Neural cell (in vitro differentiated cells): ENCODE data around the gene PGM2L1. TPM values are rescaled to one million over a fixed set of nuclear protein-coding genes. Genes with fewer than 3 reads are reported as not detected.

Experiments
- H2AFZ ChIP-seq: fragments of 200-600, 300-800 bp; sonication (generic), shearing (Covaris generic); 2 replicates; pipeline ENCODE4 v1.6.0; 2014; ENCODE audit warnings: low read depth, mild to moderate bottlenecking, antibody characterized with exemption, low read length, moderate library complexity
- H3F3A ChIP-seq: fragments of 200-600 bp; shearing (Covaris generic); 2 replicates; pipeline ENCODE4 v1.6.1; 2016; ENCODE audit warnings: mild to moderate bottlenecking, moderate library complexity, mixed read lengths, antibody characterized with exemption, low read length; ENCODE audit not compliant: insufficient read depth, poor library complexity, severe bottlenecking
- H3K27ac ChIP-seq: fragments of 200-600, 300-800 bp; sonication (generic), shearing (Covaris generic); 2 replicates; pipeline ENCODE4 v1.5.1; 2014; ENCODE audit warnings: mild to moderate bottlenecking, low read length, moderate library complexity
- H3K27me3 ChIP-seq: fragments of 300-800, 200-600 bp; sonication (generic), shearing (Covaris generic); 2 replicates; pipeline ENCODE4 v1.6.0; 2014; ENCODE audit warnings: mild to moderate bottlenecking, low read depth, low read length, moderate library complexity; ENCODE audit not compliant: insufficient read depth
- H3K36me3 ChIP-seq: fragments of 300-800, 200-600 bp; sonication (generic), shearing (Covaris generic); 2 replicates; pipeline ENCODE4 v1.5.1; 2014; ENCODE audit warnings: mild to moderate bottlenecking, antibody characterized with exemption, low read length, moderate library complexity; ENCODE audit not compliant: insufficient read depth
- H3K4me2 ChIP-seq: fragments of 300-800, 200-600 bp; sonication (generic), shearing (Covaris generic); 2 replicates; pipeline ENCODE4 v1.6.0; 2014; ENCODE audit warnings: mild to moderate bottlenecking, low read length
- H3K4me3 ChIP-seq: fragments of 300-800, 200-600 bp; sonication (generic), shearing (Covaris generic); 2 replicates; pipeline ENCODE4 v1.5.1; 2014; ENCODE audit warnings: mild to moderate bottlenecking, low read length, moderate library complexity
- H3K79me2 ChIP-seq: fragments of 200-600 bp; shearing (Covaris generic); replicated peaks from 2 replicates; pipeline ENCODE4 v1.6.0; 2014; ENCODE audit warnings: mild to moderate bottlenecking, low read length, moderate library complexity; ENCODE audit not compliant: insufficient read depth
- H3K9ac ChIP-seq: fragments of 300-800, 200-600 bp; sonication (generic), shearing (Covaris generic); 2 replicates; pipeline ENCODE4 v1.6.1; 2016; ENCODE audit warnings: mild to moderate bottlenecking, low read length, mixed read lengths
- H3K9me2 ChIP-seq: fragments of 200-600 bp; shearing (Covaris generic); 2 replicates; pipeline ENCODE4 v1.6.1; 2016; ENCODE audit warnings: mild to moderate bottlenecking, low read length, mixed read lengths; ENCODE audit not compliant: insufficient read depth
- H3K9me3 ChIP-seq: fragments of 200-600, 300-800 bp; sonication (generic), shearing (Covaris generic); 2 replicates; pipeline ENCODE4 v1.6.1; 2016; ENCODE audit warnings: mild to moderate bottlenecking, mixed run types, low read length, moderate library complexity, mixed read lengths
- H4K20me1 ChIP-seq: fragments of 200-600 bp; shearing (Covaris generic); 2 replicates; pipeline ENCODE4 v1.6.1; 2016; ENCODE audit warnings: mild to moderate bottlenecking, mixed run types; ENCODE audit not compliant: insufficient read depth
- CTCF ChIP-seq: fragments of 450-650 bp; IDR thresholded peaks from 2 replicates; pipeline ENCODE4 v1.5.1; 2014; ENCODE audit warnings: antibody characterized with exemption, mild to moderate bottlenecking, moderate library complexity; ENCODE audit not compliant: poor library complexity, severe bottlenecking
- EP300 ChIP-seq: fragments of 450-650 bp; conservative IDR thresholded peaks from 2 replicates; pipeline ENCODE4 v1.6.1; 2014; ENCODE audit warnings: antibody characterized with exemption, mild to moderate bottlenecking, moderate library complexity; ENCODE audit not compliant: poor library complexity, severe bottlenecking
- EZH2 ChIP-seq: fragments of 200-600, 300-800 bp; shearing (Covaris generic), sonication (generic); IDR thresholded peaks from 2 replicates; pipeline ENCODE4 v1.6.1; 2014; ENCODE audit warnings: antibody characterized with exemption, low read length, borderline replicate concordance, mild to moderate bottlenecking; ENCODE audit not compliant: insufficient read depth, poor library complexity, severe bottlenecking
- MXI1 ChIP-seq: fragments of 450-650 bp; conservative IDR thresholded peaks from 2 replicates; pipeline ENCODE4 v1.6.1; 2014; ENCODE audit warnings: antibody characterized with exemption, mild to moderate bottlenecking; ENCODE audit not compliant: poor library complexity, severe bottlenecking
- POLR2AphosphoS5 ChIP-seq: IDR thresholded peaks from 2 replicates; pipeline ENCODE4 v1.6.1; 2012
- RAD21 ChIP-seq: fragments of 450-650 bp; conservative IDR thresholded peaks from 2 replicates; pipeline ENCODE4 v1.6.1; 2014; ENCODE audit warnings: antibody characterized with exemption, mild to moderate bottlenecking, moderate library complexity
- REST ChIP-seq: IDR thresholded peaks from 2 replicates; pipeline ENCODE4 v1.6.1; 2012; ENCODE audit warnings: borderline replicate concordance
- SMC3 ChIP-seq: fragments of 450-650 bp; conservative IDR thresholded peaks from 2 replicates; pipeline ENCODE4 v1.6.1; 2014; ENCODE audit warnings: antibody characterized with exemption, mild to moderate bottlenecking, moderate library complexity; ENCODE audit not compliant: poor library complexity
- TAF1 ChIP-seq: IDR thresholded peaks from 2 replicates; pipeline ENCODE4 v1.6.1; 2012; ENCODE audit warnings: low read depth
- polyA plus RNA-seq: library from polyadenylated mRNA; depleted of rRNA; stranded (reverse); fragments of >200 nt; gene quantifications from 2 replicates; pipeline ENCODE4 v1.2.3, GENCODE V29; 2014

The PGM2L1 gene
- polyA plus RNA-seq, 1 donor from 2014 or later = 95.0 TPM

- Histone ChIP-seq H3K9me3 (no peaks in the 10 kb centered on the region), H3K27me3 (no peaks in the 10 kb centered on the region), H3K9me2 (no peaks in the 10 kb centered on the region), H3K36me3 (no peaks in the 10 kb centered on the region), H3K79me2 (no peaks in the 10 kb centered on the region), H2AFZ (no peak overlapping the region), H3F3A (no peaks in the 10 kb centered on the region), H4K20me1 (no peaks in the 10 kb centered on the region), H3K9ac (no peak overlapping the region), H3K4me3 (no peak overlapping the region), H3K27ac (no peak overlapping the region), H3K4me2 (no peak overlapping the region)
- TF ChIP-seq CTCF (no peak), TAF1 (no peak), REST (no peak), POLR2AphosphoS5 (no peak), EP300 (no peak), SMC3 (no peak), MXI1 (no peak), EZH2 (no peak), RAD21 (no peak)
Observed at GRCh38 chr11:74283580-74284180, 114.6 kb downstream of the PGM2L1 start.

GRCh38 chr11:74282914-74283371 is 115.3 kb downstream of the PGM2L1 start:
- H3K9ac ChIP-seq = no peak overlapping the region
- no peaks in the 10 kb centered on the region for H3K36me3 ChIP-seq
- no peak for TF ChIP-seq POLR2AphosphoS5
- TF ChIP-seq REST = no peak
- no peak overlapping the region for H3K27ac ChIP-seq
- H3F3A ChIP-seq = no peaks in the 10 kb centered on the region
- no peaks in the 10 kb centered on the region for H3K9me2 ChIP-seq
- H3K4me3 ChIP-seq = no peak overlapping the region
- no peak overlapping the region for H3K4me2 ChIP-seq
- H2AFZ ChIP-seq = no peak overlapping the region
- H3K79me2 ChIP-seq = no peaks in the 10 kb centered on the region
- no peaks in the 10 kb centered on the region for H3K27me3 ChIP-seq
- H3K9me3 ChIP-seq = no peaks in the 10 kb centered on the region
- H4K20me1 ChIP-seq = no peaks in the 10 kb centered on the region
